GM18867 (cell line): ENCODE data around the gene OR6C6.
"Not testable (repeated sequence)": the region's sequence is repeated elsewhere in the genome, so short reads cannot be mapped to it uniquely, and the experiment has no call there.

Experiments used
- ATAC-seq: cut with Tn5 transposase; IDR thresholded peaks from one replicate; pipeline ENCODE4 v1.9.1; 2021; ENCODE audit warnings: mild to moderate bottlenecking, moderate library complexity; ENCODE audit not compliant: unreplicated experiment

OR6C6 gene

DNA sequence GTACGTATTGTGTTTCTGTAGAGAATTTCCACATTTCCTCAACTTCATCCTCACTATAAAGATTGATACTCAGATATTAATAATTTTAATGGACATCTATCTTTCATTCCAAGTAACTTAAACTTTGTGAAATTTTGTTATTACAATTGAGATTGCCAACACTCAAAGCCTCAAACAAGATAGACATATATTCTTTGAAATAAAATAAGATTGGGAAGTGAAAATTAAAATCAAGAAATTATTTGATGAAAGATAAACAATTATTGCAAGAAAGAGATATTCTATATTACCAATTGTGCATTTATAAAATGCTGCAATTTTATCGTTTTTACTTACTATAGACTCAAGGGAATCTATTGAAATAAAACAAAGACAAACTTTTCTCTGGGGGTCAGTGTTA, at the start of gene OR6C6:
TSS of gene OR6C6 (minus strand) at position 101 of the 400 bp plus-strand sequence. CDS start 1,337 bp downstream, outside the sequence.
- no peak for ATAC-seq

DNA sequence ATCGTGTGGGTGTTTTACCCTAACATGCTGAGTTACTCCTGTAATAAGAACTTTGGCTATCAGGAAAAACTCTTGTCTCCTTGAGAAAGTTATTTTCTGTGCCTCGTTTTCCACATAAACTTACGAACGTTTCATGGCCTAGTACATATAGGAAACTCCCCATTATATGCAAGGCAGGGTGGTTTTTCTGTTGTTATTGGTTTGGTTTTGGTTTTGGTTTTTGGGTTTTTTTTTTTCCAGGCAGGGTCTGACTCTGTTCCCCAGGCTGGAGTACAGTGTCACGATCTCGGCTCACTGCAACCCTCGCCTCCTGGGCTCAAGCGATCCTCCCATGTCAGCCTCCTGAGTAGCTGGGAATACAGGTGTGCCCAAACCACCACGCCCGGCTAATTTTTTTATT, 39.6 kb upstream of the OR6C6 start:
- no peak for ATAC-seq

DNA sequence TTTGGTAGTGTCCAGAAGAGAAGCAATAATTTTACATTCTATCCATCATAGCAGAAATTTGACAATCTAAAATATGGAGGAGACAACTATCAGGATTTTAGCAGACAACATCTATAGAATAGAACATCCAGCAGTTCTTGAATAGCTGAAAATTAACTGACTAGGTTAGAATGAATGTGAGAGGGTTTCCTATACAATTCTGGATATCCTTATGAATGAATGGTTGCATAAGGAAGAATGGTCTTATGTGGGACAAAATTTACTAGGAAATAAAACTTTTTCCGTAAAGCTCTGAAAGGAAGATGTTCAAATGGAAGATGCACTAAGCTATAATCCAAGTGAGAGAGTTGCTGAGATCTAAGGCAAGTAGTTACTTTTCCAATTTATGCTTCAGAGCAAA, 34.1 kb upstream of the OR6C6 start, which contains the start of gene OR6C3:
TSS of gene OR6C3 (plus strand) at position 301 of the 400 bp plus-strand sequence. CDS start 955 bp downstream, outside the sequence.
- ATAC-seq, result no peak

DNA sequence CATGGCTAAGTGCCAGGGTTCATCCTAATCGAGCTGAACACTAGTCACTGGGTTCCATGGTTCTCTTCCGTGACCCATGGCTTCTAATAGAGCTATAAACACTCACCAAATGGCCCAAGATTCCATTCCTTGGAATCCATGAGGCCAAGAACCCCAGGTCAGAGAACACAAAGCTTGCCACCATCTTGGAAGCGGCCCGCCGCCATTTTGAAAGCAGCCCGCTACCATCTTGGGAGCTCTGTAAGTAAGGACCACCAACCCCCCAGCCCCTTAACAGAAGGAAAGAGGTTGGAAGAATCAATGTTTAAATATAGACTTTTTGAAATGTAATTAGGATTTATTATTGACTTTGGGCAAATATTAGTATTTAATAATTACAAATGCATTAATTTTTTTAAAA, 29.4 kb upstream of the OR6C6 start:
- ATAC-seq, result not testable (repeated sequence)

DNA sequence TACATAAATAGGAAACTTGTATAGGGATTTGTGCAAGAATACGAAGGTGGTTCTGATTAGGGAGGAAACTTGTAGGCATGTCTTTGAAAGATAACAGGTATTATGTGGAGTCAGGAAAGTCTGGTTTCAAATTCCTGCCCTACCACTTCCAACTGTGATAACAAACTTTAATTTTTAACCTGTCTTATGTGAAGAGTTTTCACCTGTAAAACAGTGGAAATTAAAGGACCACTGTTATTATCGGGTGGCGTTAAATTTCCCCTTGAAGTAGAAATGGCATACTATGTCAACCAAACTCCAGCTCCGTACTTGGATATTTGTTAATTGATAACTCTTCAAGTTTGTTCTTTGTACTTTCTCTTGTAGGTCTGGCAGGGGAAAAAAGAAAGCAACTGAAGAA, 23.8 kb upstream of the OR6C6 start:
- no peak for ATAC-seq

DNA sequence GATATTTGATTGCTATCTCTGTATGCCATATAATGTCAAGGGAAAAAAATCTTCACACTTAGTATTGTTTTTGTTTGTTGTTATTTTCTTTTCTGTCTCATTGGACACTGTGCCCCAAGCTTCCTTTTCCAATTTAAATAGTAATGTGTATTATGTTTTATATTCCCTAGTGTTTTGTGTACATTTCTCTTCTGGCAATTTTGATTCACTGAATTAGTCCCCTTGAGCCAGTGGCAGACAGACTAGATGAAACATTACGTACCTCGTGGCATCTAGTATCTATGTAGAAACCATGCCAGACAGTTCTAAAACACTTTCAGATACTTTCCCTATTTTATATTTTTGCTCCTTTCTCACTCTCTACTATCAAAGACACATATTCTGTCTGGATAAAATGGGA, 17.7 kb upstream of the OR6C6 start, which contains the start of gene OR6C1:
TSS of gene OR6C1 (plus strand) at position 301 of the 400 bp plus-strand sequence. CDS start 6,257 bp downstream, outside the sequence.
- ATAC-seq, result no peak

DNA sequence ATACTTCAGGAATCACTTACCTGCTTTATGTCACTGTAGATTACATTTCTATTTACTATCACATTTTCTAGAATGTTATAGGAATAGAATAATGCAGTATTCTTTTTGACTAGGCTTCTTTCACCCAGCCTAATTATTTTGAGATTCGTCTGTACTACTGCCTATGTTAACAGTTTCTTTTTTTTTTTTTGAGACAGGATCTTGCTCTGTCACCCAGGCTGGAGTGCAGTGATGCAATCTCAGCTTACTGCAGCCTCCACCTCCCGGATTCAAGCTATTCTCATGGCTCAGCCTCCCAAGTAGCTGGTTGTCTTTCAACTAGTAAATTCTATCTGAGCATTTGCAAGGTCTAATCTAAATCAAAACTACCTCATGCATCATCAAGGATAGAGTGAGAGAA, 6.4 kb downstream of the OR6C6 start:
- ATAC-seq, result no peak

DNA sequence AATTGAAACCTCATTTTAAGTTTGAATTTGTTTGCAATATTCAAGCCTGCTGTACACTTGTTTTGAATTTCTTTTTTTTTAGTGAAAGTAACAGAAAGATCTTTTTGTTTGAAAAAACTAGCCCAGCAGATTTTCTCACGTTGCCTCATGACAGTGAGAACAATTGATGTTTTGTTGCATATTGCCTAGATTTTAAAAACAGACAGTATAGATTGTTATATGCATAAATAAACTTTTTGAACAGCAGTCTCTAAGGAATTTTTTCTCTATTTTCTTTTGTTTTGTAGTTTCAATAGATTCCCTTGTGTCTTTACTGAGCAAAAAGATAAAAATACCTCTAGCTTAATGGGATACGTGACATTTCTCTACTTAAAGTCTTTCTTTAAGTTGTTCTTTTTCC, 15.4 kb downstream of the OR6C6 start:
- ATAC-seq, result no peak

DNA sequence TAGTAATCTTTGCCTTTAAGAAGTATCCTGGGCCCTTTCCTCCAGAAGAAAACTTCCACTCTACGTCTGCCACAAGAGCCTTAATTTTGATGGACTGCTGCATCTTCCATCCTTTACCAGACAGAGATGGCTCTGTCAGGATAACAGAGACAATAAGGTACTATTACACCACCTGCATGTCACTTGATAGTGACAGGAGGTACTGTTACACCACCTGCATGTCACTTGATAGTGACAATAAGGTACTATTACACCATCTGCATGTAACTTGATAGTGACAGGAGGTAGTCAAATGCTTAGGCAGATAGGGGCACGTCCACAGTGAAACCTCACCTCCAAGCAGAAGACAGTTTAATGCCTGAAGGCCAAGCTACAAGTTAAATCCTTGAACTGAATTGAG, 38.1 kb downstream of the OR6C6 start:
- no peak for ATAC-seq

DNA sequence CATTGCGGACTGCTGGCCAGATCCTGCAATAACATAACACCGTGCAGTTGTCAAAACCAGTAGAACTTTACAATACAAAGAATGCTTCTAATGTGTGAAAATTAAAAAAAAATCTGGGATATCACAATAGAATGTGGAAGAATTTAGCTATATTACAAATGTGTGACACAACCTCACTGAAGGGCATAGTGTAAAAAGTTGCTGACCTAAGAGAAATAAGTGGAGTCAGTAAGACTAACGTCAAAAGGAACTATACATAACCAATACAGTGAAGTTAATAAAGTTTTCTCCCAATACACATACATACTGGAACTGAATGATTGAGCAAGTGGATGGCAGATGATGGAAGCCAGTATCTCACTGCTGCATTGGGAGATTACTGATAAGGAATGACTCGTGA, 39.5 kb downstream of the OR6C6 start:
- no peak for ATAC-seq

DNA sequence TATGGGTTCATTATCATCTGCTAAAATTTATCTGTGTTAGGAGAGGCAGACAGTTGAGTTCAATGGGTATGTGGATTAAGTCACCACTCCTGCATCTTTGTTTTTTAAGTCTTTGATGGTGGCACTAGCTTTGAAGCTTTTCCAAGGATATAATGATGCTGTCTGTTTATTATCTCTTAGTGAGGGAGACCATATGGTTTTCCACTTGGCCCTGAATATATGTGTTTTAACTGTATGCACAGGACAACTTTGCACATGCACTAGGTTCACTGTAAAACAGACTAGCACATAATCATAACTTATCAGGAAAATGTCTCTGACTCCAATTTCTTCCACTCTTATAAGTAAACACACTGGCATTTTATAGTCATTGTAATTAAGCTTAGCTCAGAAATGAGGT, 43.1 kb downstream of the OR6C6 start:
- no peak for ATAC-seq

DNA sequence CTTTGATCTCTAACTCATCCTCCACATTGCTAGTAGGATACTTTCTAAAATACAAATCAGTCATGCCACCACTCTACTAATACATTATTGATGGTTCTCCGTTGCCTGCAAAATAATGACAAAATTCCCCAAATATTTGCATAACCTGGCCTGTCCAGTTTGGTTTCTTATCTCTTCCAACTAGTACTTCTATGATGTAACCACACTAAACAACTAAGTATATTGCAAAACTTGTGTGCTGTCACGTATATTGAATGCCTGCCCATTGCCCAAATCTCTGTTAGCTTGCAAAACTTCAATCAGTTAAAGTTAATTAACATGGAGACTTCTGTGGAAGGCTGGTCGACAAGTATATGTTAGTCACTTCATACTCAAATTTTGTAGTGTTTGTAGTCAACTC, 45.4 kb downstream of the OR6C6 start:
- no peak for ATAC-seq

DNA sequence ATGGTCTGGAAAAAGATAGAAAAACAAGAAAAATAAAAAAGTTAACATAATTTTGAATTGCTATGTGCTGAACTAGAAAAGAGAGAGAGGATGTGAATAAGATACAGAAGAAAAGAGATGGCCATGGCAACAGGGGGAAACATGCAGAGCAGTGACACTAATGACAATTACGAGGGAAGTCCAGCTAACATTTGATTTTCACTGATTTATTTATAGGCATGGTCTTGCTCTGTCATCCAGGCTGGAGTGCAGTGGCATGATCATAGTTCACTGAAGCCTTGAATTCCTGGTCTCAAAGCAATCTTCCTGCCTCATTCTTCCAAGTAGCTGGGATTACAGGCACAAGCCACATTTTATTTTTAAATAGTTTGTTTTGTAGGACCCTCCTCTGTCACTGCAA, 50.2 kb downstream of the OR6C6 start:
- ATAC-seq, result no peak

DNA sequence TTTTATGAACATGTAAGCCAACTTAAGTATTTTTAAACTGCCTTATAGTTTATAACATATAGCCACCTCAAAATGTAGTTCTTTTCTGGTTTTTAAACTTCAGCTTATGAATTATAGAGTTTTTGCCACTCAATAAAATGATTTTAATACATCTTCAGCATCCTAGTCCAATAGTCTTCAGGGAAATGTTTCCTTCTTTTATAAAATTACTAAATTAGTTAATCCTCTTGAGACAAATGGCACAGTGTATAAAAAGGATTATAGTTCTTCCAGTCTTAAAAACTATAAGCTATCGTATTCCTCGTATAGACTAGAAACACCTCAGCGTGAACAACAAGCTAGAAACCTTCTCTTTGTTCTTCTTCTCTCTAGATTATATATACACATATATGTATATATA, 52.1 kb downstream of the OR6C6 start, which contains the start of gene OR6C74:
TSS of gene OR6C74 (plus strand) at position 301 of the 400 bp plus-strand sequence. CDS start 2,679 bp downstream, outside the sequence.
- ATAC-seq, result no peak
